Measurements from ENCODE around the gene ZNF281.
"Not testable (repeated sequence)": the region's sequence is repeated elsewhere in the genome, so short reads cannot be mapped to it uniquely, and the experiment has no call there.

ZNF281 gene

GRCh38 chr1:200428482-200429205 lies 18.8 kb upstream of the ZNF281 start:
- DNase-seq: no peak

GRCh38 chr1:200427744-200428143 lies 17.9 kb upstream of the ZNF281 start:
- DNase-seq: no peak

GRCh38 chr1:200426196-200426595 lies 16.4 kb upstream of the ZNF281 start:
- DNase-seq: no peak

- no peak for DNase-seq
Observed at GRCh38 chr1:200423235-200423634, 13.4 kb upstream of the ZNF281 start.

- no peak for DNase-seq
Observed at GRCh38 chr1:200422211-200422610, 12.4 kb upstream of the ZNF281 start.

- no peak for DNase-seq
Observed at GRCh38 chr1:200415789-200416593, 6.2 kb upstream of the ZNF281 start.

- no peak for DNase-seq
Observed at GRCh38 chr1:200415227-200415626, 5.4 kb upstream of the ZNF281 start.

- DNase-seq: no peak
Observed at GRCh38 chr1:200414657-200415056, 4.8 kb upstream of the ZNF281 start.

- not testable (repeated sequence) for DNase-seq
Observed at GRCh38 chr1:200413766-200414165, 3.9 kb upstream of the ZNF281 start.

- no peak for DNase-seq
Observed at GRCh38 chr1:200411406-200412257, 1.8 kb upstream of the ZNF281 start.

GRCh38 chr1:200410566-200410878 lies 686 bp upstream of the ZNF281 start:
- no peak for DNase-seq

- DNase-seq: no peak
Observed at GRCh38 chr1:200409203-200409760, 554 bp downstream of the ZNF281 start.

- no peak for DNase-seq
Observed at GRCh38 chr1:200406161-200406797, 3.6 kb downstream of the ZNF281 start.

GRCh38 chr1:200405264-200405663 lies 4.6 kb downstream of the ZNF281 start:
- no peak for DNase-seq

GRCh38 chr1:200401708-200402107 lies 8.1 kb downstream of the ZNF281 start:
- no peak for DNase-seq

- DNase-seq: no peak
Observed at GRCh38 chr1:200401263-200401662, 8.6 kb downstream of the ZNF281 start.

- DNase-seq: no peak
Observed at GRCh38 chr1:200400556-200400955, 9.3 kb downstream of the ZNF281 start.

- no peak for DNase-seq
Observed at GRCh38 chr1:200399860-200400259, 10.0 kb downstream of the ZNF281 start.

- no peak for DNase-seq
Observed at GRCh38 chr1:200398373-200398772, 11.5 kb downstream of the ZNF281 start.

- DNase-seq: no peak
Observed at GRCh38 chr1:200392625-200393185, 17.1 kb downstream of the ZNF281 start.

GRCh38 chr1:200391747-200392146 lies 18.1 kb downstream of the ZNF281 start:
- DNase-seq: no peak

GRCh38 chr1:200388791-200389190 lies 21.0 kb downstream of the ZNF281 start:
- DNase-seq: no peak
